Ishikawa (cell line): ENCODE results near the gene PRKN.

Source experiments
- CEBPB ChIP-seq: IDR thresholded peaks from 2 replicates; pipeline ENCODE4 v1.6.1; 2012
- CREB1 ChIP-seq: IDR thresholded peaks from 2 replicates; pipeline ENCODE4 v1.6.1; 2012; ENCODE audit warnings: low read depth
- EGR1 ChIP-seq: IDR thresholded peaks from 2 replicates; pipeline ENCODE4 v1.6.1; 2012
- EP300 ChIP-seq: IDR thresholded peaks from 2 replicates; pipeline ENCODE4 v1.6.1; 2012; ENCODE audit warnings: borderline replicate concordance
- FOXM1 ChIP-seq: IDR thresholded peaks from 2 replicates; pipeline ENCODE4 v1.6.1; 2012; ENCODE audit warnings: low read depth, borderline replicate concordance
- NFIC ChIP-seq: IDR thresholded peaks from 2 replicates; pipeline ENCODE4 v1.6.1; 2012
- RAD21 ChIP-seq: IDR thresholded peaks from 2 replicates; pipeline ENCODE4 v1.6.1; 2012; ENCODE audit warnings: low read depth
- TAF1 ChIP-seq: IDR thresholded peaks from 2 replicates; pipeline ENCODE4 v1.6.1; 2012; ENCODE audit warnings: low read depth, mild to moderate bottlenecking
- TCF12 ChIP-seq: IDR thresholded peaks from 2 replicates; pipeline ENCODE4 v1.6.1; 2012; ENCODE audit warnings: low read depth
- TEAD4 ChIP-seq: IDR thresholded peaks from 2 replicates; pipeline ENCODE4 v1.6.1; 2012
- YY1 ChIP-seq: IDR thresholded peaks from 2 replicates; pipeline ENCODE4 v1.6.1; 2012; ENCODE audit warnings: low read depth
- ZBTB7A ChIP-seq: IDR thresholded peaks from 2 replicates; pipeline ENCODE4 v1.6.1; 2012; ENCODE audit warnings: low read depth
- TF ChIP-seq, protein P1 (sequence below): IDR thresholded peaks from 2 replicates; pipeline ENCODE4 v1.6.1; 2012; ENCODE audit warnings: low read depth, mild to moderate bottlenecking
- TF ChIP-seq, protein P2 (sequence below): IDR thresholded peaks from 2 replicates; pipeline ENCODE4 v1.6.1; 2012
- TF ChIP-seq, protein P3 (sequence below): IDR thresholded peaks from 2 replicates; pipeline ENCODE4 v1.6.1; 2012

PRKN gene

DNA sequence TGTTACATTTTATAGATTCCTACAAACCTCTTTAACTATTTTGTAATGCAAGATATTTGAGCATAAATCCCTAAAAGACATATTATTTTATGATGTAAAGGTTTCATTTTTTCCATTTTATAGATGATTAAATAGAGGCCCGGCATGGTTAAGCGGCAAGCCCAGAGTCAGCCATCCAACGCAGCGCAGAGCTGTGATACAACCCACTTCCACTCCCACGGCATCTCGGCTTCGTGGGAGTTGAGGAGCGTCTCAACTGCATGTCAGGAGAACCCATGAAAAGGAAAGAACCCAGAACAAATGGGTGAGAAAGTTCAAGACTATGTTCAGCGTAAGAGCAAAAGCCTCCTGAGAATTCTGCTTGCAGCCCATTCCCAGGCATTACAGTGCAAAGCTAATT, 488.2 kb downstream of the PRKN start:
- TF ChIP-seq, protein P1, sequence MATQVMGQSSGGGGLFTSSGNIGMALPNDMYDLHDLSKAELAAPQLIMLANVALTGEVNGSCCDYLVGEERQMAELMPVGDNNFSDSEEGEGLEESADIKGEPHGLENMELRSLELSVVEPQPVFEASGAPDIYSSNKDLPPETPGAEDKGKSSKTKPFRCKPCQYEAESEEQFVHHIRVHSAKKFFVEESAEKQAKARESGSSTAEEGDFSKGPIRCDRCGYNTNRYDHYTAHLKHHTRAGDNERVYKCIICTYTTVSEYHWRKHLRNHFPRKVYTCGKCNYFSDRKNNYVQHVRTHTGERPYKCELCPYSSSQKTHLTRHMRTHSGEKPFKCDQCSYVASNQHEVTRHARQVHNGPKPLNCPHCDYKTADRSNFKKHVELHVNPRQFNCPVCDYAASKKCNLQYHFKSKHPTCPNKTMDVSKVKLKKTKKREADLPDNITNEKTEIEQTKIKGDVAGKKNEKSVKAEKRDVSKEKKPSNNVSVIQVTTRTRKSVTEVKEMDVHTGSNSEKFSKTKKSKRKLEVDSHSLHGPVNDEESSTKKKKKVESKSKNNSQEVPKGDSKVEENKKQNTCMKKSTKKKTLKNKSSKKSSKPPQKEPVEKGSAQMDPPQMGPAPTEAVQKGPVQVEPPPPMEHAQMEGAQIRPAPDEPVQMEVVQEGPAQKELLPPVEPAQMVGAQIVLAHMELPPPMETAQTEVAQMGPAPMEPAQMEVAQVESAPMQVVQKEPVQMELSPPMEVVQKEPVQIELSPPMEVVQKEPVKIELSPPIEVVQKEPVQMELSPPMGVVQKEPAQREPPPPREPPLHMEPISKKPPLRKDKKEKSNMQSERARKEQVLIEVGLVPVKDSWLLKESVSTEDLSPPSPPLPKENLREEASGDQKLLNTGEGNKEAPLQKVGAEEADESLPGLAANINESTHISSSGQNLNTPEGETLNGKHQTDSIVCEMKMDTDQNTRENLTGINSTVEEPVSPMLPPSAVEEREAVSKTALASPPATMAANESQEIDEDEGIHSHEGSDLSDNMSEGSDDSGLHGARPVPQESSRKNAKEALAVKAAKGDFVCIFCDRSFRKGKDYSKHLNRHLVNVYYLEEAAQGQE = no peak
- TF ChIP-seq EP300 = no peak
- no peak for TF ChIP-seq TCF12
- TF ChIP-seq, protein P2, sequence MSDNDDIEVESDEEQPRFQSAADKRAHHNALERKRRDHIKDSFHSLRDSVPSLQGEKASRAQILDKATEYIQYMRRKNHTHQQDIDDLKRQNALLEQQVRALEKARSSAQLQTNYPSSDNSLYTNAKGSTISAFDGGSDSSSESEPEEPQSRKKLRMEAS = no peak
- no peak for TF ChIP-seq TEAD4
- no peak for TF ChIP-seq EGR1
- TF ChIP-seq YY1 = no peak
- TF ChIP-seq TAF1 = no peak
- TF ChIP-seq FOXM1 = no peak
- TF ChIP-seq NFIC = no peak
- TF ChIP-seq CEBPB = no peak
- TF ChIP-seq ZBTB7A = no peak
- no peak for TF ChIP-seq CREB1
- no peak for TF ChIP-seq RAD21
- TF ChIP-seq, protein P3, sequence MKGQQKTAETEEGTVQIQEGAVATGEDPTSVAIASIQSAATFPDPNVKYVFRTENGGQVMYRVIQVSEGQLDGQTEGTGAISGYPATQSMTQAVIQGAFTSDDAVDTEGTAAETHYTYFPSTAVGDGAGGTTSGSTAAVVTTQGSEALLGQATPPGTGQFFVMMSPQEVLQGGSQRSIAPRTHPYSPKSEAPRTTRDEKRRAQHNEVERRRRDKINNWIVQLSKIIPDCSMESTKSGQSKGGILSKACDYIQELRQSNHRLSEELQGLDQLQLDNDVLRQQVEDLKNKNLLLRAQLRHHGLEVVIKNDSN = no peak

DNA sequence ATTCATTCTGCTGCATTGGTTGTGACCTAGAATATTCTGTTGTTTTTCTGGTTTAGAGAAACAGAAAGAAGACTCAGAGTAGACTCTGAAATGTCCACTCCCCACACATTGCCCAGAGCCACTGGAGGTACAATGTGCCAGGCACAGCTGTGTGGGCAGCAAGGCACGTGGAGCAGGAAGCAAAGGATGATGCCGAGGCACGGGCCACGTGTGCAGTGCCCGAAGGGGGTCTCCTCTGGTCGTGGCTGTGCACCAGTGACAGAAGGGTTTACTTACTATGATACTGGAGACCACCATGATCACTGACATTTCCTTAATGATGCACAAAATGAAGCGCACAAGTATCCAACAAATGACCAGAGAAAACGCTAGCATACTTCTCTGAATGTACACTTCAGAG, 488.9 kb downstream of the PRKN start:
- TF ChIP-seq, protein P3 = no peak
- TF ChIP-seq CREB1 = no peak
- TF ChIP-seq TEAD4 = no peak
- no peak for TF ChIP-seq ZBTB7A
- TF ChIP-seq, protein P2 = no peak

DNA sequence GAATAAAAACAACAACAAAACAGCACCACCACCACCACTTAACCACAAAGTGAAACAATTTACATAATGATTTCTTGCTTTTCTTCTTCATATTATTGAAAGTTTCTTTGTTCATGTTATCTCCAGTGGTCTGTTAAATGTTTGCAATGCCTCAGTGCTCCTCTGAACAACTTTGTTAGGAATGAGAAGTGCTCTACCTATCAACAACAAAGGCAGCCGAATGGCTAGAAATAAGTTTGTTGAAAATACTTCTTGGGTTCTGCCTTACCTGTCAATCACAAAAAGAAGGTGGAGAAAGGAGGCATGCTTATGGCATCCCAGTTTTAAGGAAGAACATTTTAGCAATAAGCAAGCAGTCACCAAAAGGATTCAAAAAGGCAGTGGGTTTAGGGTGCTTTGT, 490.2 kb downstream of the PRKN start:
- no peak for TF ChIP-seq YY1
- TF ChIP-seq CEBPB = no peak
- TF ChIP-seq FOXM1 = no peak
- no peak for TF ChIP-seq CREB1
- no peak for TF ChIP-seq RAD21
- TF ChIP-seq NFIC = no peak
- TF ChIP-seq, protein P3 = no peak
- TF ChIP-seq, protein P2 = no peak
- TF ChIP-seq EGR1 = no peak
- no peak for TF ChIP-seq TAF1
- TF ChIP-seq EP300 = no peak
- TF ChIP-seq ZBTB7A = no peak
- TF ChIP-seq TCF12 = no peak
- TF ChIP-seq, protein P1 = no peak
- no peak for TF ChIP-seq TEAD4

DNA sequence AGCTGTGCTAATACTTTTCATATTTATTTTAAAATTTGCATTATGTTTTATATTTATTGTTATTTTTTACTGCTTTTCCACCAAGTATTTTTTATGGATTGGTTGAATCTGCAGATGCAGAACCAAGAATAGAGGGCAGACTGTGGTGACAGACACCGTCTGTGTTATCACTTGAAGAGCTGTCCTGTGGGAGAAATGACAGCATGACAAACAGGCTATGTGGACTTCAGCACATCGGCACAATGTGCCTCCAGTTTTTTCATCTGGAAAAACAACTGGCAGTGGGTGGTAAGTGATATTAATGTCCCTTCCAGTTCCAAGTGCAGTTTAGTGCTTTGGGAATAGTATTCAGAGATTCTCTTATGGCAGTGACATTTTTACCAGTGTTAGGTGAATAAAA, 492.9 kb downstream of the PRKN start:
- TF ChIP-seq CREB1 (no peak), TEAD4 (no peak), RAD21 (no peak), EGR1 (no peak), NFIC (no peak), CEBPB (no peak), YY1 (no peak), EP300 (no peak), ZBTB7A (no peak), TAF1 (no peak), FOXM1 (no peak), TCF12 (no peak)
- TF ChIP-seq, protein P3 = no peak
- TF ChIP-seq, protein P1 = no peak
- TF ChIP-seq, protein P2 = no peak
